ENCODE measurements around the gene PRDM7. TPM values are rescaled to one million over a fixed set of nuclear protein-coding genes. Genes with fewer than 3 reads are reported as not detected.

PRDM7 gene
- total and polyA plus RNA-seq, 9 of the 15 experiments (the other 6 are each of a cell fraction or from before 2014, with no cell fraction given), result not detected

GRCh38 chr16:90026135-90026534, 51.0 kb downstream of the PRDM7 start:
- FAIRE-seq, result peak; percentile 65
- WGBS (ENCODE audit: insufficient coverage, low coverage, missing lambda C conversion rate), result 55% methylated on average over 8 of the region's 8 CpGs
- peaks cover 14 to 18% of the 10 kb centered on the region in 2 experiments; a peak in 4 of 5 replicates for H3K4me1 ChIP-seq (replicated peaks in 1 of 2; ENCODE audit: control insufficient read depth in 2 of 2, insufficient read depth in 2 of 2, low read length in 2 of 2)
- H3K4me2 ChIP-seq (ENCODE audit: insufficient read depth, low read length), result no peak overlapping the region; the same call in 1 of the 2 replicates
- peaks cover 9% of the 10 kb centered on the region for H3K79me2 ChIP-seq (ENCODE audit: control insufficient read depth, insufficient read depth, low read length)
- TF ChIP-seq HLTF (IDR thresholded peaks at IDR 0.05) (no peak), CTCF (IDR thresholded peaks at IDR 0.05 in 2 of 3, conservative IDR thresholded peaks at IDR 0.05 in 1 of 3; ENCODE audit: insufficient read depth in 2 of 3, low read depth in 1 of 3, low read length in 3 of 3) (peak; percentile 13 to 24 (median 23); a peak in 3 of 6 replicates), MNT (conservative IDR thresholded peaks at IDR 0.05) (0 out of 4 replicates have a peak, but pooled peaks of 1 of the 2 experiments have one; percentile 22)
- H3K27me3 ChIP-seq (ENCODE audit: control insufficient read depth in 2 of 2, insufficient read depth in 2 of 2, low read length in 2 of 2), result no peaks in the 10 kb centered on the region
- no peaks in the 10 kb centered on the region for H3K9me1 ChIP-seq (ENCODE audit: control insufficient read depth, insufficient read depth, low read length)
- CTCF ChIA-PET (ENCODE audit: low intra/inter-chr PET ratio), result no interaction called here
- no peak overlapping the region for H2AFZ ChIP-seq (ENCODE audit: low read depth, low read length)
- BruUV-seq (replicated peaks), result no TSS peak
- H3K36me3 ChIP-seq (ENCODE audit: control insufficient read depth, insufficient read depth, low read length), result peaks cover 14% of the 10 kb centered on the region; the same call in 2 of the 3 replicates
- H3K4me3 ChIP-seq, result no peak overlapping the region
- intact Hi-C loops (cut with micrococcal nuclease) (no loop called here), in situ Hi-C loops (cut with MboI) (no loop called here)
- POLR2A ChIA-PET, result interaction anchor here (0.8 to 1.1 kb wide), 2 partner anchors 12 to 15 kb away, joined by 3 to 4 read pairs; no protein-coding TSS in a partner anchor
- H3K9ac ChIP-seq (ENCODE audit: insufficient read depth in 1 of 2, low read depth in 2 of 2, low read length in 2 of 2), result peak overlapping the region in 1 of 2 experiments; percentile 27; a peak in 1 of 4 replicates
- peak; percentile 41 for ATAC-seq
- no peak overlapping the region for H3K27ac ChIP-seq (ENCODE audit: extremely low read depth, low read depth, low read length)
- DNase-seq (ENCODE audit: extremely low read depth in 1 of 4, low spot score in 3 of 4), result peak in 2 of 4 experiments; percentile 37 to 52
- H4K20me1 ChIP-seq (replicated peaks; ENCODE audit: control insufficient read depth, insufficient read depth, low read length), result 0 out of 2 replicates have a peak, but pooled peaks cover 3% of the 10 kb centered on the region
- no peaks in the 10 kb centered on the region for H3K9me3 ChIP-seq (replicated peaks; ENCODE audit: control insufficient read depth, insufficient read depth, low read depth, low read length)

All from K562 (cell line).